NCI-H128 (cell line): ENCODE data around the gene SDC1.

ENCODE experiments used
- DNase-seq: peaks from one replicate; lab custom pipeline; 2025; ENCODE audit not compliant: unreplicated experiment; lab: John Stamatoyannopoulos, UW

SDC1 gene

GRCh38 chr2:20186855-20187187, 38.1 kb downstream of the SDC1 start:
- no peak for DNase-seq

GRCh38 chr2:20186078-20186854, 38.7 kb downstream of the SDC1 start:
- DNase-seq: no peak

GRCh38 chr2:20185176-20186022, 39.5 kb downstream of the SDC1 start:
- DNase-seq: no peak

DNA sequence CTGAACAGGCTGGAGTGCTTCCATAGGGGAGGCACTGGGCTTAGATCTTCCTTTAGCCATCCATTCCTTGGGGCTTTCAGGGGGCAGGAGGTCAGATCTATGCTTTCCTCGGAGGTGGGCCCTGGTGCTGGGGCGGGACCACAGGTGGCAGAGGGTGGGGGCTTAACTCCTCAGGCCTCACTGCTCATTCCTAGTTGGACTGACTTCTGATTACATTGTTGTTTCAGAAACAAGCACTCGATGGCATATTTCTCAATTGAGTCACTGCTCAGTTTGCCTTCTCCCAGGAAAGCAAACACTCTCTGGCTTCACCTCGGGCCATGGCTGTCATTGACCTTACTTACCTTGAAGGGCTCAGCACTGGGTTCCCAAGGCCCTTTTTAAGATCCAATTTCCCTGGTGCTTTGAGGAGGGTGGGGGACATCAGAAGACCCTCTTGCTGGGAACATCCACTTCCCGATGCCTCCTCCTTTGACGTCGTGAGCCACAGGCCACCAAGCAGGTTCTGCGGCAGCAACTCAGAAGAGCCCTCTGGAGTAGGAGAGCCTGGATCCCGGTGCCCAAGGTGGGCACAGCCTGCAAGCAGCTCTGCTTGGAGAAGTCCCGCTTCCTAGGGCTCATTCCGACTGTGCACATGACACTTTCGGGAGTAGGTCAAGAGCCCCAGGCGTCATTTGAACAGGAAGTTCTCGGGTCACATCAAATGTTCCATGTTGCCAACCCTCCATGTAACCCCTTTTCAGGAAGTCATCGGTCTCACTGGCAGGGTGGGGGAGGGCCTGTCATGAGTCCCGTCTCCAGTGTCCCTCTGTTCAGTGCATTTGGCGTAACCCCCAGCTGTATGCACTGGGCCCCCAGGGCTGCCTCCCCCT, 40.6 kb downstream of the SDC1 start:
- DNase-seq: no peak

DNA sequence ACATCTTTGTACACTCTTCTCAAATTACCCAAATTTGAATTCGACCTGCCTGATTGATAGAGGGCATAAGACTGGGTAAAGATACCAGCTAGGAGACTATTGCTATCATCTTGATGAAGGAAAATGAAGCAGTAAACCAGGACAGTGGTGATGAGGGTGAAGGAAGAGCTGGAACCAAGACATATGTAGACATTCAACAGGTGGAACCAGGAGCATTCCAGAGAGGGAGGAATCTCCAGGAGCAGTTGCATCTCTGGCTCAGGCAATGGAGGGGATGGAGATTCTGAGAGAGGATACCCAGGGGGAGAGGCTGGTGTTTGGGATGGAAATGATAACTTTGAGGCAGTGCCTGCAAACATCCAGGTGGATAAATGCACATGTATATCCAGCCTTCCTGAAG, 41.6 kb downstream of the SDC1 start:
- no peak for DNase-seq

DNA sequence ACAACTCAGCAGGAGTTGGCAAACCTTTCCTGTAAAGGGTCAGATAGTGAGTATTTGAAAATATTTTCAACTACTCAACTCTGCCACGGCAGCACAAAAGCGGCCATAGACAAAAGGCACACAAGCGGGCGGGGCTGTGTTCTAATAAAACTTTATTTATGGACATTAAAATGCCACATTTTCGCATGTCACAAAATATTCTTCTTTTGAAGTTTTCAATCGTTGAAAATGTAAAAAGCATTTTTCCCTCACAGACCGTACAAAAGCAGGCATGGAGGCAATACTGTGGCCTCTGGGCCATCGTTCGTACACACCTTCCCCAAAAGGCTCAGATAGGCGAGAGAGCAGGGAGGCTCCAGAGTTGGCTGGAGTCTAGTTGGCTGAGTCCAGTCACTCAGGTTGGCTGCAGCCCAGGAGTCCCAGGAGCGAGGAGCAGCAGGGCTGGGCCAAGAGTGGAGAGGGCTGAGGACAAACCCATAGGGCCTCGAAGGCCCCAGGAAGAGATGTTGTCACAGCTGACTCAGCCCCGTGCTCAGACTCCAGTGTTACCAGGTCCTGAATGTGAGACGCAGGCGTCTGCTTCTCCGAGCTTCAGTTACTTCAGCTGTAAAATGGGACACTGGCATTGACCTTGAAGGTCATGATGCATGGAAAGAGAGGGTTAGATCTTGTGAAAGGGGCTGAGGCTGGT, 42.5 kb downstream of the SDC1 start:
- DNase-seq: no peak

- no peak for DNase-seq
Observed at GRCh38 chr2:20181761-20182160, 43.2 kb downstream of the SDC1 start.

- DNase-seq: no peak
Observed at GRCh38 chr2:20180676-20181648, 44.0 kb downstream of the SDC1 start.

GRCh38 chr2:20179755-20180594, 45.0 kb downstream of the SDC1 start:
- DNase-seq: no peak

GRCh38 chr2:20179466-20179754, 45.5 kb downstream of the SDC1 start:
- no peak for DNase-seq

GRCh38 chr2:20178666-20179465, 46.1 kb downstream of the SDC1 start:
- no peak for DNase-seq

DNA sequence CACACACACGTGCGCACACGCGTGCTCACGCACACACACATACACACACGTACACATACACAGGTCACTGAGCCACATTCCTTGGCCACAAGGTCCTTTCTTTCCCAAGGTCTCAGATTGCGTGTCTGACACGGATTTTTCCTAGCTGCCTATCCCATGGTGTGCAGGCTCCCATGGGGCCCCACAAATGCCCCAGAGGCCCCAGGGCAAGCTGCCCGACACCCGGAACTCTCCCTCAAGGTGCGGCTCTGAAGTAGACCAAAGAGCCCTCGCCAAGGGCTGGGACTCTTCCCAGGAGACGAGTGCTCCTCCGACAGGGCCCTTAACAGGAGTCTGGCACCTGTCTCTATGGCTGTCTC, 46.7 kb downstream of the SDC1 start:
- no peak for DNase-seq

- DNase-seq: no peak
Observed at GRCh38 chr2:20177556-20178248, 47.2 kb downstream of the SDC1 start.

DNA sequence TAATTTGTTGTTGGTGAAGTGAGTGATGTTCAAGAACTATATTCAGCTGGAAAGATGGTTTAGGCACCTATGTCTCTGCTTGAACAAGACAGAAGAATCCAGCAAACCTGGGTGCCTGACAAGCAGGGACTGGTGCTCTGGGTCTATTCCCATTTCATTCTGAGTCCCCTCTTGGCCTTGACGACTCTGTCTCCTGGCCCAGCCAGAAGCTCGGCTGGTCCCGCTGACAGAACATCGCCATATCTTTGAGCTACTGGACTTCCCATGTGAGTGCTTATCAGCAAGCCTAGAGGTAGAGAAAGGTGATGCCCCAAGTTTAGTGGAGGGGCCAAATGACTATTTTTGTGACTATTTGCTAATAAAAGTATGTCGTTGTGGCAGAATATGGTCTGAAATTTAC, 48.2 kb downstream of the SDC1 start:
- no peak for DNase-seq

- DNase-seq: no peak
Observed at GRCh38 chr2:20175931-20176330, 49.0 kb downstream of the SDC1 start.

GRCh38 chr2:20175267-20175666, 49.7 kb downstream of the SDC1 start:
- DNase-seq: no peak

DNA sequence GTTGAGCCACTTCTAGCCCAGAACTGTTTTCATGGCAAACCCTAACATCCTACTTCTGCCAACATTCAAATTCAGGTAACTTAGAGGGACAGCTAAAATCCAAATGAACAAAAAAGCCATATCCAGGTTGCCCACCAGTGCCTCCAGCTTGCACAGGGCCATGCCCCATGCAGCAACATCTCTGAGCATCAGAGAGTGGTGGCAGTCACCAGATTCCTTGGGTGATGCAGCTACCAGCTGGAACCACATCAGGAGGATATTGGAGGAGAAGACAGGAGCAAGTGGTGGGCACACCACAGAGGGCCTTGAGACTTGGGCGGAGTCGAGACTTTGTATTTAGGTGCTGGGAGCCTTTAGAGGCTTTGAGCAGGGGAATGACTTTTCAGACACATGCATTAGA, 50.5 kb downstream of the SDC1 start:
- DNase-seq: no peak
